Measurements from ENCODE around the gene HBA1.

DNA sequence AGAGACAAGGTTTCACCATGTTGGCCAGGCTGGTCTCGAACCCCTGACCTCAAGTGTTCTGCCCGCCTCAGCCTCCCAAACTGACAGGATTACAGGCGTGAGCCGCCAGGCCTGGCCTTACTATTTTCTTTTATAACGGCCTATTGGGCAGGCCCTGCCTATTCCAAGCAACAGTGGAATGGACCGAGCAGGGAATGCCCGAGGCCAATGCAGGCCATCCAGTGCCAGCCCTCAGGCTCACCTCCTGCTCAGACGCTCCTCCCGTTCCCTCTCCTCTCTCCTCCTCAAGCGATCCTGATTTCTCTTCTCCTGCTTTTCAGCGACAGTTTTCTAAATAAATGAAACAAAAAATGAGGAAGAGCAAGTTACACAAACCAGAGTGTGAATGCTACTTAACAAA lies 16.2 kb downstream of the HBA1 start:
- TF ChIP-seq, protein P1, sequence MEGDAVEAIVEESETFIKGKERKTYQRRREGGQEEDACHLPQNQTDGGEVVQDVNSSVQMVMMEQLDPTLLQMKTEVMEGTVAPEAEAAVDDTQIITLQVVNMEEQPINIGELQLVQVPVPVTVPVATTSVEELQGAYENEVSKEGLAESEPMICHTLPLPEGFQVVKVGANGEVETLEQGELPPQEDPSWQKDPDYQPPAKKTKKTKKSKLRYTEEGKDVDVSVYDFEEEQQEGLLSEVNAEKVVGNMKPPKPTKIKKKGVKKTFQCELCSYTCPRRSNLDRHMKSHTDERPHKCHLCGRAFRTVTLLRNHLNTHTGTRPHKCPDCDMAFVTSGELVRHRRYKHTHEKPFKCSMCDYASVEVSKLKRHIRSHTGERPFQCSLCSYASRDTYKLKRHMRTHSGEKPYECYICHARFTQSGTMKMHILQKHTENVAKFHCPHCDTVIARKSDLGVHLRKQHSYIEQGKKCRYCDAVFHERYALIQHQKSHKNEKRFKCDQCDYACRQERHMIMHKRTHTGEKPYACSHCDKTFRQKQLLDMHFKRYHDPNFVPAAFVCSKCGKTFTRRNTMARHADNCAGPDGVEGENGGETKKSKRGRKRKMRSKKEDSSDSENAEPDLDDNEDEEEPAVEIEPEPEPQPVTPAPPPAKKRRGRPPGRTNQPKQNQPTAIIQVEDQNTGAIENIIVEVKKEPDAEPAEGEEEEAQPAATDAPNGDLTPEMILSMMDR (IDR thresholded peaks at IDR 0.05), result no peak
- TF ChIP-seq POLR2A (IDR thresholded peaks at IDR 0.05), result no peak

Data from testis (tissue), 2 donors.